Middle frontal gyrus (tissue), 1 donor: Measurements from ENCODE around the gene UTF1.
"Not testable (repeated sequence)": the region's sequence is repeated elsewhere in the genome, so short reads cannot be mapped to it uniquely, and the experiment has no call there.

ENCODE experiments used
- DNase-seq: peaks from one replicate; pipeline ENCODE4 v3.0.0-alpha.2; 2015; ENCODE audit warnings: low spot score; ENCODE audit errors: extremely low spot score

UTF1 gene

GRCh38 chr10:133209641-133210040, 20.4 kb upstream of the UTF1 start:
- DNase-seq: no peak

- DNase-seq: no peak
Measured at GRCh38 chr10:133210398-133211140, 19.4 kb upstream of the UTF1 start.

- no peak for DNase-seq
Measured at GRCh38 chr10:133211141-133211830, 18.7 kb upstream of the UTF1 start.

DNA sequence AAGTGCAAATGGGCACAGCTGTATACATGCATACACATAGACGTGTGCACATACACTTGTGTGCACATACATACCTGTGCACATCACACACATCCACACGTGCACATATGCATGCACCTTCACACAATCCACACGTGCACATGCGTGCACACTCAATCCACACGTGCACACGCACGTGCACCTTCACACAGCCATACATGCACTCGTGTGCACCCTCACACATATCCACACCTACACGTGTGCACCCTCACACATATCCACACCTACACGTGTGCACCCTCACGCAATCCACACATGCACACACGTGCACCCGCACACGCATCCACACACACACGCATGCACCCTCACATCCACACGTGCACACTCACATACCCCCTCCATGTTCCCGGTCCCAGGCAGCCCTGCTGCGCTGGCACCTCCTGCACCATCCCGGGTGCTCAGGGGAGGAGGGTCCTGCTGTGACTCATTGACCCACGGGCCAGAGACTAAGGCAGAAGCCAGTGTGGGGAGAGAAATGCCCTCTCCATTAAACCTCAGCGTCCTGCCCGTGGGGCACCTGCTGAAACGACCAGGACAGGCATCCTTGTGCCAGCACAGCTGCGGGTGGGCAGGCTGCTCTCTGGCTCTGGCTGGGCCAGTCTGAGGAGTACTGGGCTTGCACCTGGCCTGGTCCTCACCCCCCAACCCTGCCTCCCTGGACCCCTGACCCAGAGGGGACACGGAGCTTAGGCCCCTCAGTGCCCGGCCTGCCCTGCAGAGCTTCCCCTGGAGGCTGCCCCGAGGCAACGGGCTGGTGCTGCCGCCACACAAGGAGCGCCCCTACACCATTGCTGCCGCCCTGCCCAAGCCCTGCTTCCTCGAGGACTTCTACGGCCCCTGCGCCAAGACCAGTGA, 17.8 kb upstream of the UTF1 start:
- DNase-seq: no peak

- DNase-seq: no peak
Measured at GRCh38 chr10:133212853-133213494, 17.0 kb upstream of the UTF1 start.

- no peak for DNase-seq
Measured at GRCh38 chr10:133213641-133214467, 16.2 kb upstream of the UTF1 start.

DNA sequence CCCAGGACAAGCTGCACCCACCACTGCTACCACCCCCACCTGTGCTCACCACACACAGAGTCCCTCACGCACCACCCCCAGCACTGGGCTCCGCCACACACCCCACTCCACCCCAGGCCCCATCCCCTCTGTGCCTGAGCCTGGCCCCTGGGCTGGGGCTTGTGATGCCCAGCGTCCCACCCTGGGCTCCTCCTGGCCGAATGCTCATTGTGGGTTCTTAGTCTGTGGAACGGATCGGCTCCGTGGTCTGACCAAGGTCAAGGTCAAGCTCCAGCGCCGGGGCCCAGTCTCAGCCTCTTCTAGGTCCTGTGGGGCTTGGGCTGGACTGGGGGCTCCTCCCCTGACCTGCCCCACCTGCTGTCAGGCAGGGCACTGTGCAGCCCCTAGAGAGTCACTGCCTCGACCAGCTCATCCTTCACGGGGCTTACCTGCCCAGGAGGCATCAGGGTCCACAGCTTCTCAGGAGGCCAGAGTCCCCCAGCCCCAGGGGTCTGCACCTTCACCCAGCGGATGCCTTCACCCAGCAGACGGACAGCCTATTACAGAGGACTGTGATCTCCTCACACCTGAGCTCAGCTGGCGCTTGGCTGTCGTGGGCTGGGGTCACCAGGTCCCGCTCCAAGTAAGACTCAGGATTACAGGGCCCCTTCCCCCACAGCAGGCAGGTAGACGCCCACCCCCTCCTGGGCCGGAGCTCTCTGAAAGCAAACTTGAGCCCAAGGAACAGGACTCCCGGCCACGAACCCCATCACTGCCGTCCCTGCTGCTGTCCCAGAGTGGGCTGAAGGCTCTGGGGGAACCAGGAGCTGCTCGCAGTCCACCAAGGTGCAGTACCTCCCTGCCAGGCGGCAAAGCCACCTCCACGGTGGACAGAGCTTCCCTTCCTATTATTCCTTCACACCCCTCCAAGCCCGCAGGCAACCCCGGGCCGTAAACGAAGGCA, 15.3 kb upstream of the UTF1 start:
- DNase-seq: no peak

GRCh38 chr10:133215586-133215985, 14.4 kb upstream of the UTF1 start:
- no peak for DNase-seq

- no peak for DNase-seq
Measured at GRCh38 chr10:133216776-133217175, 13.2 kb upstream of the UTF1 start.

DNA sequence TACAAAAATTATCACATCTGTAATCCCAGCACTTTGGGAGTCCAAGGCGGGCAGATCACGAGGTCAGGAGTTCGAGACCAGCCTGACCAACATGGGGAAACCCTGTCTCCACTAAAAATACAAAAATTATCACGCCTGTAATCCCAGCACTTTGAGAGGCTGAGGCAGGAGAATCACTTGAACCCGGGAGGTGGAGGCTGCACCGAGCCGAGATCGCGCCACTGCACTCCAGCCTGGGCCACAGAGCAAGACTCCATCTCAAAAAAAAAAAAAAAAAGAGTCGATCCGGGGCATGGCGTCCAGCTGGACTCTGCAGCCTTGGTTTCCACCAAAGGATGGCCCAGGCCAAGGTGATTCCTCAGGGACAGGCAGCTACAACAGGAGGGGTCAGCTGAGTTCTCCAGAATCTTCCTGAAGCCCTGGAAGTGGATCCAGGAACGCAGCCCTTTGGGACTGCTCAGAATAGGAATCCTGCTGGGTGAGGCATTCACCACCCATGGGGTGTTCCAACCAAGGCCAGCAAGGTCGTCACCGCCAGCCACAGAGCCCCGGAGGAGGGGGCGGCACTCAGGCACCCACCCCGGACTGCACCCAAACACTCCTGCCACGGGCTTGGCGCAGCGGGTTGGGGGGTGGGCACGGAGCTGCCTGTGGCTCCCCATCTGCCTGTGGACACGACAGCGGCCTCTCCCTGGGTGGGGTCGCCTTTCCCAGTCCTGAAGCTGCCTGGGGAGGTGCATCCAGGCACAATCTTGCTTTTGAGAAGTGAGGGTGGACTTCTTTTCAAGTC, 12.0 kb upstream of the UTF1 start:
- DNase-seq: no peak

GRCh38 chr10:133218891-133219290, 11.1 kb upstream of the UTF1 start:
- DNase-seq: no peak

DNA sequence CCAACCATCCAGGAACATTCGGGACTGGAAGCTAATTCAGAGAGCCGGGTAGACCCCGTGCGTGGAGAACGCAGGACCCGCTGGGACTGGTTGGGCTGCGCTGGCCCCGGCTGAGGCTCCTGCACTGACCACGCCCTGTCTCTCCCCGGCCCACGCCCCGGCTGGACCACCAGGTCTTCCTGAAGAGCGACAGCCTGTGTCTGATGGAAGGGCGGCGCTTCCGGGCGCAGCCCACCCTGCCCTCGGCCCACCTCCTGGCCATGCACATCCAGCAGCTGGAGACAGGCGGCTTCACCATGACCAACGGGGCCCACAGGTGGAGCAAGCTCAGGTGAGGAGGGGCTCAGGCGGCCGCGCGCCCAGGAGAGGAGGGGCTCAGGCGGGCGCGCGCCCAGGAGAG, 10.2 kb upstream of the UTF1 start:
- DNase-seq: no peak

DNA sequence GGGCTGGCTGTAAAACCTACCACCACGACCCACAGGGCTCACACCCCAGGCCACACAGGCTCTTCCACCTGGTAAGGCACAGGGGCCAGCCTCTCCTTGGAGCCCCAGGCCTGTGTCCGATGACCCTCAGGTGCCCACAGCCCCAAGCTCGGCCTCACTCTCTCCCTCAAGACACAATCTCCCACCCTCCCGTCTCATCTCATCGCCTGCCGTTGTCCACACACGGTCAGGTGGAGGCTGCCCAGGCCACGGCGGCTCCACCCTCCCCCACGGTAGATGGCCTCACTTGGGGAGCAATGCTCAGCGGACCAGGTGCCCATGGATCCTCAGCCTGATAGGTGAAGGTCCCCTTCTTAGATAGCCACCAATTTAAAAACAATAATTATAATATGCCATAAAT, 8.7 kb upstream of the UTF1 start:
- DNase-seq: no peak

GRCh38 chr10:133221756-133222155, 8.3 kb upstream of the UTF1 start:
- not testable (repeated sequence) for DNase-seq

DNA sequence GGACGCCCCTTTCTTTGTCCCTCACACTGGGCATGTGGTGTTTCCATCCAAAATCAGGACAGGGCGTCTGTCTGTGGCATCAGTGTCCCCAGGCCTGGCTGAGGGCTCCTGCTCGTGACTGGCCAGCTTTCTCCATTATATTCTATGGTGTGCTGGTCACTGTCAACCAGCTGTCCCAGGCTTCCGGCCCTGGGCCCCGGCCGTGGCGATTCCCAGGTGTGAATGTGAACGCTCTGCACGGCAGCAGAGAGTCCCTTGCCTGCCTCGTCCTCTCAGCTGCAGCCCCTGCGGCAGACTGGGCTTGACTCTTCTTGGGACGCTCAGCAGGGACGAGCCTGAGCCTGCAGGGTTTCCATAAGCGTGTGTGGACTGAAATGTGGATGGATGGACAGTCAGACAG, 5.9 kb upstream of the UTF1 start:
- DNase-seq: no peak

GRCh38 chr10:133224756-133225372, 5.2 kb upstream of the UTF1 start:
- no peak for DNase-seq

- no peak for DNase-seq
Measured at GRCh38 chr10:133225707-133226191, 4.3 kb upstream of the UTF1 start.

- no peak for DNase-seq
Measured at GRCh38 chr10:133226251-133226808, 3.7 kb upstream of the UTF1 start.
